Right lobe of liver (tissue), 4 donors: Measurements from ENCODE around the gene MT1H.

Source experiments
- CTCF ChIP-seq, 4 donors: fragments of 200-600 bp in 3 of 4; fragments of 450-650 bp in 1 of 4; IDR thresholded peaks; one replicate each; pipeline versions ENCODE4 v1.5.1 to v1.8.0; 2016 to 2022; ENCODE audit warnings: antibody characterized with exemption in 4 of 4, mild to moderate bottlenecking in 2 of 4
- POLR2A ChIP-seq: fragments of 450-650 bp; IDR thresholded peaks from one replicate; pipeline ENCODE4 v1.6.1; 2017; ENCODE audit warnings: antibody characterized with exemption, mild to moderate bottlenecking
- donor health status: DM: no; HTN: no; CAD: no.
- donor health status: DM: no; HTN: no; CAD: no.
- donor health status: DM: no; HTN: yes; CAD: no.

GRCh38 chr16:56631197-56631596 is 38.4 kb upstream of the MT1H start:
- TF ChIP-seq CTCF (IDR thresholded peaks at IDR 0.05) (no peak), POLR2A (no peak)
